ENCODE results near the gene ZNF583. TPM values are rescaled to one million over a fixed set of nuclear protein-coding genes. Genes with fewer than 3 reads are reported as not detected.
A peak's percentile ranks its signal among the peaks of the same experiment; 100 is the strongest.

Gene ZNF583
- total and polyA plus RNA-seq, 2 of the 13 experiments (the other 11 are each of a cell fraction or from before 2014, with no cell fraction given), result 0.65 to 5.3 TPM

GRCh38 chr19:56441206-56441792, 37.2 kb downstream of the ZNF583 start:
- intact Hi-C loops (cut with micrococcal nuclease; ENCODE audit: unreplicated experiment), result no loop called here
- Histone ChIP-seq H3K4me1 (ENCODE audit: insufficient read depth, low read length) (no peaks in the 10 kb centered on the region), H2AFZ (ENCODE audit: low read length) (no peak overlapping the region), H3K4me3 (replicated peaks in 1 of 3; ENCODE audit: insufficient read depth in 1 of 3, low read depth in 2 of 3, low read length in 3 of 3) (no peak overlapping the region), H3K27me3 (ENCODE audit: control insufficient read depth in 1 of 2, insufficient read depth in 2 of 2, low read length in 2 of 2) (no peaks in the 10 kb centered on the region), H3K9ac (ENCODE audit: insufficient read depth, low read depth, low read length) (no peak overlapping the region), H3K79me2 (ENCODE audit: insufficient read depth, low read length) (no peaks in the 10 kb centered on the region), H3K9me3 (ENCODE audit: low read length) (peaks cover 84% of the 10 kb centered on the region), H4K20me1 (ENCODE audit: insufficient read depth, low read length) (no peaks in the 10 kb centered on the region), H3K36me3 (replicated peaks in 1 of 2; ENCODE audit: control insufficient read depth in 1 of 2, insufficient read depth in 2 of 2, low read length in 2 of 2) (no peaks in the 10 kb centered on the region), H3K4me2 (ENCODE audit: low read depth, low read length) (no peak overlapping the region), H3K27ac (ENCODE audit: extremely low read length, insufficient read depth, low read length) (no peak overlapping the region)
- in situ Hi-C loops (cut with HindIII; ENCODE audit: extremely low pct_ligation_motif_present, low pct_unique_long_range_greater_than_20kb), result no loop called here
- DNase-seq (ENCODE audit: low spot score) (no peak), FAIRE-seq (no peak), ATAC-seq (no peak)
- TF ChIP-seq ZNF83 (CRISPR knock-in tag; IDR thresholded peaks at IDR 0.05; ENCODE audit: borderline replicate concordance) (no peak), ZNF274 (CRISPR knock-in tag; IDR thresholded peaks at IDR 0.05) (peak; percentile 49; the same call in 1 of the 2 replicates)
- no TSS peak for BruUV-seq (replicated peaks)
- 16% methylated on average over 8 of the region's 8 CpGs for WGBS (ENCODE audit: low lambda C conversion rate)
- POLR2A ChIA-PET, result no interaction called here
- CTCF ChIA-PET (ENCODE audit: low intra/inter-chr PET ratio, low total read pairs), result no interaction called here

GRCh38 chr19:56474308-56474707, 70.2 kb downstream of the ZNF583 start:
- ATAC-seq, result no peak
- DNase-seq (ENCODE audit: low spot score), result no peak
- Histone ChIP-seq H3K4me3 (replicated peaks in 1 of 3; ENCODE audit: insufficient read depth in 1 of 3, low read depth in 2 of 3, low read length in 3 of 3) (no peak overlapping the region), H2AFZ (ENCODE audit: low read length) (no peak overlapping the region), H3K9ac (ENCODE audit: insufficient read depth, low read depth, low read length) (no peak overlapping the region), H3K4me2 (ENCODE audit: low read depth, low read length) (no peak overlapping the region), H3K36me3 (replicated peaks in 1 of 2; ENCODE audit: control insufficient read depth in 1 of 2, insufficient read depth in 2 of 2, low read length in 2 of 2) (no peaks in the 10 kb centered on the region), H4K20me1 (ENCODE audit: insufficient read depth, low read length) (no peaks in the 10 kb centered on the region), H3K27ac (ENCODE audit: extremely low read length, insufficient read depth, low read length) (no peak overlapping the region), H3K79me2 (ENCODE audit: insufficient read depth, low read length) (no peaks in the 10 kb centered on the region), H3K27me3 (ENCODE audit: control insufficient read depth in 1 of 2, insufficient read depth in 2 of 2, low read length in 2 of 2) (no peaks in the 10 kb centered on the region), H3K4me1 (ENCODE audit: insufficient read depth, low read length) (no peaks in the 10 kb centered on the region), H3K9me3 (ENCODE audit: low read length) (peaks cover 92% of the 10 kb centered on the region)
- BruUV-seq (replicated peaks), result no TSS peak
- no peak for FAIRE-seq
- WGBS (ENCODE audit: low lambda C conversion rate), result 20% methylated on average over 2 of the region's 3 CpGs
- CTCF ChIA-PET (ENCODE audit: low intra/inter-chr PET ratio, low total read pairs), result no interaction called here
- in situ Hi-C loops (cut with HindIII; ENCODE audit: extremely low pct_ligation_motif_present, low pct_unique_long_range_greater_than_20kb) (no loop called here), intact Hi-C loops (cut with micrococcal nuclease; ENCODE audit: unreplicated experiment) (no loop called here)
- POLR2A ChIA-PET, result no interaction called here
- TF ChIP-seq CC2D1A (CRISPR knock-in tag; IDR thresholded peaks at IDR 0.05) (no peak), ZNF850 (CRISPR knock-in tag; conservative IDR thresholded peaks at IDR 0.05) (no peak), ZNF18 (CRISPR knock-in tag; IDR thresholded peaks at IDR 0.05; ENCODE audit: insufficient replicate concordance) (no peak), NR0B2 (CRISPR knock-in tag; IDR thresholded peaks at IDR 0.05) (no peak), ZNF280D (CRISPR knock-in tag; IDR thresholded peaks at IDR 0.05) (no peak), ZNF234 (CRISPR knock-in tag; conservative IDR thresholded peaks at IDR 0.05) (no peak), ARID3A (IDR thresholded peaks at IDR 0.05; ENCODE audit: low read depth, low read length) (no peak), POLR2G (IDR thresholded peaks at IDR 0.05; ENCODE audit: low read depth, low read length) (no peak)

Measured in HepG2 (cell line).